ENCODE results near the gene KCNQ1. TPM values are rescaled to one million over a fixed set of nuclear protein-coding genes. Genes with fewer than 3 reads are reported as not detected.

The KCNQ1 gene
- total and polyA plus RNA-seq, 2 of the 13 experiments (the other 11 are each of a cell fraction or from before 2014, with no cell fraction given) = 0.02 to 0.08 TPM

DNA sequence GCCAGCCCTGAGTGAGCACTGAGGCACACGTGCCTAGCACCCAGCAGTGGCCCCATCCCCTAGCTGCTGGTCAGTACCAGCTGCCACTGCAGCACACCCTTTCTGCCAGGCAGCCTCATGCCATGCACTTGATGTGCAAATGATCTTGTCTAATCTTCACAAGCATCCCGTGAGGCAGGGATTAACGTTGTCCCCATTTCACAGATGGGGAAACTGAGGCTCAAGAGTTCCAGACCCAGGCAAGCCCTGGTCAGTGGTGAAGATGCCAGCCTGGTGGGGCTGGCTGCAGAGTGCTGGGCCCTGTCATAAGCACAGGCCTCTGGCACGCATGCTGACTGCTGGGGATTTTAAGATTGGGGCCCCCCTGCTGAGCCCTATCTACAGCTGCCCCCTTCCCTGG is 449.1 kb downstream of the KCNQ1 start:
- no peak for FAIRE-seq
- TF ChIP-seq, protein P1, sequence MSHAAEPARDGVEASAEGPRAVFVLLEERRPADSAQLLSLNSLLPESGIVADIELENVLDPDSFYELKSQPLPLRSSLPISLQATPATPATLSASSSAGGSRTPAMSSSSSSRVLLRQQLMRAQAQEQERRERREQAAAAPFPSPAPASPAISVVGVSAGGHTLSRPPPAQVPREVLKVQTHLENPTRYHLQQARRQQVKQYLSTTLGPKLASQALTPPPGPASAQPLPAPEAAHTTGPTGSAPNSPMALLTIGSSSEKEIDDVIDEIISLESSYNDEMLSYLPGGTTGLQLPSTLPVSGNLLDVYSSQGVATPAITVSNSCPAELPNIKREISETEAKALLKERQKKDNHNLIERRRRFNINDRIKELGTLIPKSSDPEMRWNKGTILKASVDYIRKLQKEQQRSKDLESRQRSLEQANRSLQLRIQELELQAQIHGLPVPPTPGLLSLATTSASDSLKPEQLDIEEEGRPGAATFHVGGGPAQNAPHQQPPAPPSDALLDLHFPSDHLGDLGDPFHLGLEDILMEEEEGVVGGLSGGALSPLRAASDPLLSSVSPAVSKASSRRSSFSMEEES (CRISPR knock-in tag; IDR thresholded peaks at IDR 0.05) = no peak
- peak; percentile 86 for TF ChIP-seq ZNF629 (CRISPR knock-in tag; conservative IDR thresholded peaks at IDR 0.05)
- no peak for TF ChIP-seq SAFB2 (CRISPR knock-in tag; IDR thresholded peaks at IDR 0.05; ENCODE audit: borderline replicate concordance, low read depth)
- intact Hi-C loops (cut with micrococcal nuclease; ENCODE audit: unreplicated experiment) = loop anchor here (2.0 kb wide), 1 partner anchor 465 kb away; no protein-coding TSS in a partner anchor

DNA sequence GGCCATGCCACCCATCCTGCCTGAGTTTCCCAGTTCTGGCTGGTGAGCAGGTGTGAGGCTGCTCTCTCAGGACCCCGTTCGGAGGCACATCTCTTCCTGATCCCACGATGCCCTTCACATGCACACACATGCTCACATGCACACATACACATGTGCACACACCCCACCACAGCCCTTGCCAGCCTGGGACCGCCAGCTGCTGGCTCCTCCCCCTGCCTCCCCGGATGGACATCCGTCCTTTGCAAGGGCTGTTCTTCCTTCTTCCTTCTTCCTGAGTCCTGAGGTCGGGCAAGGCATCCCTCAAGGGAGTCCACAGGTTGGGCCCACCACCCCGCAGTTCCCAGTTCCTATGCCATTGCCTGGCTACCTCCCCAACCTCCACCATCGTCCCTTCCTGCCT is 451.2 kb downstream of the KCNQ1 start:
- Histone ChIP-seq H4K20me1 (ENCODE audit: insufficient read depth, low read length) (no peaks in the 10 kb centered on the region), H3K27ac (ENCODE audit: extremely low read length, insufficient read depth, low read length) (no peak overlapping the region), H3K4me3 (replicated peaks in 1 of 3; ENCODE audit: insufficient read depth in 1 of 3, low read depth in 2 of 3, low read length in 3 of 3) (no peak overlapping the region), H3K4me2 (ENCODE audit: low read depth, low read length) (no peak overlapping the region), H3K36me3 (replicated peaks in 1 of 2; ENCODE audit: control insufficient read depth in 1 of 2, insufficient read depth in 2 of 2, low read length in 2 of 2) (no peaks in the 10 kb centered on the region), H3K79me2 (ENCODE audit: insufficient read depth, low read length) (no peaks in the 10 kb centered on the region), H3K9me3 (ENCODE audit: low read length) (no peaks in the 10 kb centered on the region), H2AFZ (ENCODE audit: low read length) (no peak overlapping the region), H3K9ac (ENCODE audit: insufficient read depth, low read depth, low read length) (no peak overlapping the region), H3K27me3 (ENCODE audit: control insufficient read depth in 1 of 2, insufficient read depth in 2 of 2, low read length in 2 of 2) (peaks cover 0 to 8% of the 10 kb centered on the region in 2 experiments; a peak in 4 of 5 replicates), H3K4me1 (ENCODE audit: insufficient read depth, low read length) (peaks cover 15% of the 10 kb centered on the region)
- TF ChIP-seq ZNF232 (CRISPR knock-in tag; IDR thresholded peaks at IDR 0.05; ENCODE audit: borderline replicate concordance) = no peak
- TF ChIP-seq, protein P2, sequence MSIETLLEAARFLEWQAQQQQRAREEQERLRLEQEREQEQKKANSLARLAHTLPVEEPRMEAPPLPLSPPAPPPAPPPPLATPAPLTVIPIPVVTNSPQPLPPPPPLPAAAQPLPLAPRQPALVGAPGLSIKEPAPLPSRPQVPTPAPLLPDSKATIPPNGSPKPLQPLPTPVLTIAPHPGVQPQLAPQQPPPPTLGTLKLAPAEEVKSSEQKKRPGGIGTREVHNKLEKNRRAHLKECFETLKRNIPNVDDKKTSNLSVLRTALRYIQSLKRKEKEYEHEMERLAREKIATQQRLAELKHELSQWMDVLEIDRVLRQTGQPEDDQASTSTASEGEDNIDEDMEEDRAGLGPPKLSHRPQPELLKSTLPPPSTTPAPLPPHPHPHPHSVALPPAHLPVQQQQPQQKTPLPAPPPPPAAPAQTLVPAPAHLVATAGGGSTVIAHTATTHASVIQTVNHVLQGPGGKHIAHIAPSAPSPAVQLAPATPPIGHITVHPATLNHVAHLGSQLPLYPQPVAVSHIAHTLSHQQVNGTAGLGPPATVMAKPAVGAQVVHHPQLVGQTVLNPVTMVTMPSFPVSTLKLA (IDR thresholded peaks at IDR 0.05) = 0 out of 2 replicates have a peak, but pooled peaks have one; percentile 27
- TF ChIP-seq ZNF776 (CRISPR knock-in tag; IDR thresholded peaks at IDR 0.05) = no peak
- TF ChIP-seq CENPX (CRISPR knock-in tag; IDR thresholded peaks at IDR 0.05) = no peak
- in situ Hi-C loops (cut with HindIII; ENCODE audit: extremely low pct_ligation_motif_present, low pct_unique_long_range_greater_than_20kb) = loop anchor here (5.0 kb wide), 2 partner anchors 204 to 464 kb away; no protein-coding TSS in a partner anchor
- intact Hi-C loops (cut with micrococcal nuclease; ENCODE audit: unreplicated experiment) = no loop called here
- CTCF ChIA-PET (ENCODE audit: low intra/inter-chr PET ratio, low total read pairs) = no interaction called here
- FAIRE-seq (no peak), ATAC-seq (no peak), DNase-seq (ENCODE audit: low spot score) (no peak)
- BruUV-seq (replicated peaks) = no TSS peak
- POLR2A ChIA-PET = no interaction called here
- WGBS (ENCODE audit: low lambda C conversion rate) = 41% methylated on average over 6 of the region's 9 CpGs

More for the DNA sequence above, 449.1 kb downstream of the KCNQ1 start:
- ChIA-PET CTCF (ENCODE audit: low intra/inter-chr PET ratio, low total read pairs) (interaction anchor here (8.6 kb wide), 1 partner anchor 361 kb away, joined by 148 read pairs; no protein-coding TSS in a partner anchor), POLR2A (no interaction called here)
- H3K27me3 ChIP-seq (ENCODE audit: control insufficient read depth in 1 of 2, insufficient read depth in 2 of 2, low read length in 2 of 2) = peaks cover 1 to 12% of the 10 kb centered on the region in 2 experiments; a peak in 4 of 5 replicates
- no peak overlapping the region for H3K27ac ChIP-seq (ENCODE audit: extremely low read length, insufficient read depth, low read length)
- H3K36me3 ChIP-seq (replicated peaks in 1 of 2; ENCODE audit: control insufficient read depth in 1 of 2, insufficient read depth in 2 of 2, low read length in 2 of 2) = no peaks in the 10 kb centered on the region
- no peak overlapping the region for H3K9ac ChIP-seq (ENCODE audit: insufficient read depth, low read depth, low read length)
- H3K4me2 ChIP-seq (ENCODE audit: low read depth, low read length) = no peak overlapping the region
- in situ Hi-C loops (cut with HindIII; ENCODE audit: extremely low pct_ligation_motif_present, low pct_unique_long_range_greater_than_20kb) = no loop called here
- no TSS peak for BruUV-seq (replicated peaks)
- no peaks in the 10 kb centered on the region for H3K9me3 ChIP-seq (ENCODE audit: low read length)
- DNase-seq (ENCODE audit: low spot score) (no peak), ATAC-seq (no peak)
- H2AFZ ChIP-seq (ENCODE audit: low read length) = no peak overlapping the region
- H4K20me1 ChIP-seq (ENCODE audit: insufficient read depth, low read length) = no peaks in the 10 kb centered on the region
- no peaks in the 10 kb centered on the region for H3K79me2 ChIP-seq (ENCODE audit: insufficient read depth, low read length)
- no peak overlapping the region for H3K4me3 ChIP-seq (replicated peaks in 1 of 3; ENCODE audit: insufficient read depth in 1 of 3, low read depth in 2 of 3, low read length in 3 of 3)
- 100% methylated on average over 1 of the region's 4 CpGs for WGBS (ENCODE audit: low lambda C conversion rate)
- peaks cover 31% of the 10 kb centered on the region for H3K4me1 ChIP-seq (ENCODE audit: insufficient read depth, low read length)

Measured in HepG2 (cell line).